SK-N-SH (cell line): Measurements from ENCODE around the gene HABP4. TPM values are rescaled to one million over a fixed set of nuclear protein-coding genes. Genes with fewer than 3 reads are reported as not detected.

Experiments
- CTCF ChIA-PET: fragments of 300-600, 350-600 bp; formaldehyde crosslinking; extraction: SDS; loops from one replicate; lab custom pipeline; 2021; lab: Yijun Ruan, JAX
- POLR2A ChIA-PET: fragments of 350-600 bp; sonication (Branson Sonifier 250); formaldehyde crosslinking; extraction: SDS; loops from one replicate; lab custom pipeline; 2020; ENCODE audit warnings: antibody characterized with exemption, inconsistent platforms; lab: Yijun Ruan, JAX
- DNase-seq: peaks from one replicate; pipeline ENCODE4 v3.0.0; 2012
- H2AFZ ChIP-seq: fragments of 200-600 bp; sonication (generic); 2 replicates; pipeline ENCODE4 v1.8.1; 2016; ENCODE audit warnings: antibody characterized with exemption, mild to moderate bottlenecking, low read depth
- H3F3A ChIP-seq: fragments of 200-600 bp; sonication (generic); replicated peaks from 2 replicates; pipeline ENCODE3; 2016; ENCODE audit warnings: antibody characterized with exemption, mild to moderate bottlenecking; ENCODE audit not compliant: insufficient read depth
- H3K27ac ChIP-seq, 2 experiments: fragments of 200-500 bp in 1 of 2; fragments of 200-600 bp in 1 of 2; sonication (Bioruptor generic) in 1 of 2; sonication (generic), shearing (Covaris generic) in 1 of 2; 2 replicates each; pipeline versions ENCODE4 v1.5.1 to v1.6.1; 2014 to 2016; ENCODE audit warnings: low read depth in 2 of 2, inconsistent platforms in 1 of 2, low read length in 1 of 2, mild to moderate bottlenecking in 1 of 2, mixed read lengths in 1 of 2
- H3K27me3 ChIP-seq: fragments of 200-600 bp; sonication (generic), shearing (Covaris generic); 2 replicates; pipeline ENCODE4 v1.6.1; 2016; ENCODE audit warnings: mixed run types; ENCODE audit not compliant: insufficient read depth
- H3K36me3 ChIP-seq, 2 experiments: fragments of 200-500 bp in 1 of 2; fragments of 200-600 bp in 1 of 2; sonication (Bioruptor generic) in 1 of 2; sonication (generic) in 1 of 2; replicated peaks in 1 of 2; 2 replicates each; pipeline versions ENCODE3 to v1.5.1; 2014 to 2016; ENCODE audit warnings: low read length in 1 of 2, mild to moderate bottlenecking in 1 of 2; ENCODE audit not compliant: insufficient read depth in 2 of 2, control insufficient read depth in 1 of 2
- H3K4me1 ChIP-seq, 2 experiments: fragments of 200-500 bp in 1 of 2; fragments of 200-600 bp in 1 of 2; sonication (Bioruptor generic) in 1 of 2; sonication (generic), shearing (Covaris generic) in 1 of 2; 2 replicates each; pipeline versions ENCODE4 v1.5.1 to v1.6.1; 2014 to 2016; ENCODE audit warnings: low read depth in 1 of 2, low read length in 1 of 2, mixed run types in 1 of 2; ENCODE audit not compliant: insufficient read depth in 2 of 2, control insufficient read depth in 1 of 2
- H3K4me2 ChIP-seq: fragments of 200-600 bp; sonication (generic), shearing (Covaris generic); 2 replicates; pipeline ENCODE4 v1.6.1; 2017; ENCODE audit warnings: mixed run types
- H3K4me3 ChIP-seq, 2 experiments: fragments of 200-500 bp in 1 of 2; fragments of 200-600 bp in 1 of 2; sonication (Bioruptor generic) in 1 of 2; sonication (generic), shearing (Covaris generic) in 1 of 2; 2 replicates each; pipeline versions ENCODE4 v1.5.1 to v1.8.1; 2014 to 2016; ENCODE audit warnings: low read depth in 2 of 2, inconsistent platforms in 1 of 2, low read length in 1 of 2, mild to moderate bottlenecking in 1 of 2, mixed read lengths in 1 of 2, moderate library complexity in 1 of 2
- H3K79me2 ChIP-seq: fragments of 200-600 bp; sonication (generic); 2 replicates; pipeline ENCODE4 v1.8.1; 2017; ENCODE audit warnings: mild to moderate bottlenecking; ENCODE audit not compliant: insufficient read depth
- H3K9ac ChIP-seq: fragments of 200-600 bp; sonication (generic); 2 replicates; pipeline ENCODE4 v1.6.1; 2017; ENCODE audit warnings: mixed run types
- H3K9me2 ChIP-seq: fragments of 200-600 bp; sonication (generic); 2 replicates; pipeline ENCODE4 v1.6.1; 2017; ENCODE audit warnings: mixed run types
- H3K9me3 ChIP-seq: fragments of 200-600 bp; sonication (generic); 2 replicates; pipeline ENCODE4 v1.6.1; 2017; ENCODE audit warnings: mixed run types, mild to moderate bottlenecking, moderate library complexity
- H4K20me1 ChIP-seq: fragments of 200-600 bp; sonication (generic); 2 replicates; pipeline ENCODE4 v1.6.1; 2017; ENCODE audit warnings: mild to moderate bottlenecking, mixed run types; ENCODE audit not compliant: insufficient read depth
- ELF1 ChIP-seq: IDR thresholded peaks from 2 replicates; pipeline ENCODE4 v1.4.0; 2012
- GATA2 ChIP-seq: sonication (generic); formaldehyde crosslinking; IDR thresholded peaks from 2 replicates; pipeline ENCODE4 v1.5.0; 2020; ENCODE audit warnings: mild to moderate bottlenecking, missing genetic modification reagents
- NFIC ChIP-seq: IDR thresholded peaks from 2 replicates; pipeline ENCODE4 v1.4.0; 2012; ENCODE audit warnings: borderline replicate concordance
- RAD21 ChIP-seq: IDR thresholded peaks from 2 replicates; pipeline ENCODE4 v1.6.1; 2012; ENCODE audit warnings: mild to moderate bottlenecking, low read length
- SMC3 ChIP-seq: IDR thresholded peaks from 2 replicates; pipeline ENCODE4 v1.6.1; 2012; ENCODE audit warnings: low read depth, low read length, improper control_type of control experiment
- WGBS: methylation state at CpG from one replicate; pipeline ENCODE4 v1.1.6; 2017; ENCODE audit warnings: low lambda C conversion rate; 5-methylcytosine and 5-hydroxymethylcytosine counted together
- polyA plus RNA-seq, 3 experiments: library from polyadenylated mRNA; depleted of rRNA; stranded (reverse); fragments of >200 nt; gene quantifications; 2 replicates each; pipeline ENCODE4 v1.2.3, GENCODE V29; 2012
- TF ChIP-seq, protein P1 (sequence below): fragments of 150-350 bp; IDR thresholded peaks from 2 replicates; pipeline ENCODE4 v1.6.1; 2017; ENCODE audit warnings: antibody characterized with exemption, low read length, low read depth, borderline replicate concordance
- TF ChIP-seq, protein P2 (sequence below): IDR thresholded peaks from 2 replicates; pipeline ENCODE4 v1.4.0; 2012; ENCODE audit warnings: low read depth, borderline replicate concordance
- TF ChIP-seq, protein P3 (sequence below): IDR thresholded peaks from 2 replicates; pipeline ENCODE4 v1.6.1; 2012; ENCODE audit warnings: mild to moderate bottlenecking, low read depth, low read length, moderate library complexity
- TF ChIP-seq, protein P4 (sequence below): fragments of 150-350 bp; IDR thresholded peaks from 2 replicates; pipeline ENCODE4 v1.6.1; 2016; ENCODE audit warnings: mild to moderate bottlenecking, low read depth, low read length

HABP4 gene
- polyA plus RNA-seq, 1 of the 3 experiments (the other 2 are of a cell fraction): 19.0 TPM

DNA sequence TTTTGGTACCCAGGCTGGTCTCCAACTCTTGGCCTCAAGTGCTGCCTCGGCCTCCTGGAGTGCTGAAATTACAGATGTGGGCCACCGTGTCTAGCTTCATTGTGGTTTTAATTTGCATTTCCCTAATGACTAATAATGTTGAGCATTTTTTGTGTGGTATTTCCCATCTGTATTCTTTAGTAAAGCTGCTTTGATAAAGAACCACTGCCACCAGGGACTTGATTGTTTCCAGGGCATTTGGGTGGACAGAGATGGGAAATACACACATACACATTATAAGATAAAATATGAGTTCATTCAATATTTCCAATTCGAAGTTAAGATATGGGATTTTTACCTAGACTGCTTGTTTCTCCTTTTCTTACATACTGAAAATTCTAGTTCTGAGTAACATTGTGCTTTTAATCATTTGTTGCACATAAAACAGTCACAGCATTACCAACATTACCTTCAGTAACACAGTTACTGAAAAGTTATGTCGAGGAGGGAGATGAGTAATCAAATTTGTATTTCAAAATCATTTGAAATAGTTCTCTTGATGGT lies 28.9 kb downstream of the HABP4 start:
- H3K4me2 ChIP-seq: no peak overlapping the region
- H3K4me3 ChIP-seq: no peak overlapping the region
- TF ChIP-seq GATA2 (CRISPR knock-in tag) (no peak), ELF1 (no peak), SMC3 (no peak), NFIC (no peak)
- TF ChIP-seq, protein P1, sequence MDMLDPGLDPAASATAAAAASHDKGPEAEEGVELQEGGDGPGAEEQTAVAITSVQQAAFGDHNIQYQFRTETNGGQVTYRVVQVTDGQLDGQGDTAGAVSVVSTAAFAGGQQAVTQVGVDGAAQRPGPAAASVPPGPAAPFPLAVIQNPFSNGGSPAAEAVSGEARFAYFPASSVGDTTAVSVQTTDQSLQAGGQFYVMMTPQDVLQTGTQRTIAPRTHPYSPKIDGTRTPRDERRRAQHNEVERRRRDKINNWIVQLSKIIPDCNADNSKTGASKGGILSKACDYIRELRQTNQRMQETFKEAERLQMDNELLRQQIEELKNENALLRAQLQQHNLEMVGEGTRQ: no peak
- TF ChIP-seq, protein P2, sequence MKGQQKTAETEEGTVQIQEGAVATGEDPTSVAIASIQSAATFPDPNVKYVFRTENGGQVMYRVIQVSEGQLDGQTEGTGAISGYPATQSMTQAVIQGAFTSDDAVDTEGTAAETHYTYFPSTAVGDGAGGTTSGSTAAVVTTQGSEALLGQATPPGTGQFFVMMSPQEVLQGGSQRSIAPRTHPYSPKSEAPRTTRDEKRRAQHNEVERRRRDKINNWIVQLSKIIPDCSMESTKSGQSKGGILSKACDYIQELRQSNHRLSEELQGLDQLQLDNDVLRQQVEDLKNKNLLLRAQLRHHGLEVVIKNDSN: no peak
- peaks cover 10% of the 10 kb centered on the region for H3F3A ChIP-seq
- peaks cover 13 to 35% of the 10 kb centered on the region in 2 experiments for H3K36me3 ChIP-seq
- H3K79me2 ChIP-seq: no peaks in the 10 kb centered on the region; the same call in 1 of the 2 replicates
- no peaks in the 10 kb centered on the region for H3K9me2 ChIP-seq
- CTCF ChIA-PET: no interaction called here
- H2AFZ ChIP-seq: no peak overlapping the region
- no peaks in the 10 kb centered on the region for H3K9me3 ChIP-seq
- peaks cover 0 to 12% of the 10 kb centered on the region in 2 experiments; a peak in 1 of 4 replicates for H3K4me1 ChIP-seq
- DNase-seq: no peak
- POLR2A ChIA-PET: no interaction called here
- H4K20me1 ChIP-seq: no peaks in the 10 kb centered on the region
- peak overlapping the region in 1 of 2 experiments; percentile 51; a peak in 2 of 4 replicates for H3K27ac ChIP-seq
- H3K27me3 ChIP-seq: no peaks in the 10 kb centered on the region
- 58% methylated on average over 4 of the region's 4 CpGs for WGBS
- H3K9ac ChIP-seq: no peak overlapping the region

DNA sequence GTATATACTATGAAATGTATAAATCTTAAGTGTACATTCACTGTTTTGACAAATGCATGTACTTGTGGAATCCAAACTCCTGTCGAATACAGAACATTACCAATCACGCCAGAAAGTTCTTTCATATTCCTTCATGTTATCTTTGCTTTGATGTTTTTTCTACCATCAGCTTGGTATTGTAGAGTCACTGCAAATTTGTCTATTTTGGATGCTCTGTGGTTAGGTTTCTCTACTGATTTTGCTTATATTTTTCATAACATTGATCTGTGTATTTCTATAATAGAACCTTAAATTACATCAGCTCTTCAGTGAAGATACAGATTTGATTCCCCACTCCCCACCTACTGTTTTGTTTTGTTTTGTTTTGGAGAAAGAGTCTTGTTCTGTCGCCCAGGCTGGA lies 30.8 kb downstream of the HABP4 start:
- Histone ChIP-seq H3K4me3 (no peak overlapping the region), H3K79me2 (no peaks in the 10 kb centered on the region; the same call in 1 of the 2 replicates), H3K9ac (no peak overlapping the region), H3K9me3 (no peaks in the 10 kb centered on the region), H3K27ac (no peak overlapping the region), H3K36me3 (peaks cover 11 to 35% of the 10 kb centered on the region in 2 experiments), H3K9me2 (no peaks in the 10 kb centered on the region), H3K27me3 (no peaks in the 10 kb centered on the region), H3K4me1 (peaks cover 0 to 20% of the 10 kb centered on the region in 2 experiments; a peak in 1 of 4 replicates), H3K4me2 (no peak overlapping the region), H4K20me1 (no peaks in the 10 kb centered on the region)
- ChIA-PET CTCF (no interaction called here), POLR2A (no interaction called here)
- DNase-seq: no peak
- TF ChIP-seq NFIC (no peak), RAD21 (no peak)
- TF ChIP-seq, protein P3, sequence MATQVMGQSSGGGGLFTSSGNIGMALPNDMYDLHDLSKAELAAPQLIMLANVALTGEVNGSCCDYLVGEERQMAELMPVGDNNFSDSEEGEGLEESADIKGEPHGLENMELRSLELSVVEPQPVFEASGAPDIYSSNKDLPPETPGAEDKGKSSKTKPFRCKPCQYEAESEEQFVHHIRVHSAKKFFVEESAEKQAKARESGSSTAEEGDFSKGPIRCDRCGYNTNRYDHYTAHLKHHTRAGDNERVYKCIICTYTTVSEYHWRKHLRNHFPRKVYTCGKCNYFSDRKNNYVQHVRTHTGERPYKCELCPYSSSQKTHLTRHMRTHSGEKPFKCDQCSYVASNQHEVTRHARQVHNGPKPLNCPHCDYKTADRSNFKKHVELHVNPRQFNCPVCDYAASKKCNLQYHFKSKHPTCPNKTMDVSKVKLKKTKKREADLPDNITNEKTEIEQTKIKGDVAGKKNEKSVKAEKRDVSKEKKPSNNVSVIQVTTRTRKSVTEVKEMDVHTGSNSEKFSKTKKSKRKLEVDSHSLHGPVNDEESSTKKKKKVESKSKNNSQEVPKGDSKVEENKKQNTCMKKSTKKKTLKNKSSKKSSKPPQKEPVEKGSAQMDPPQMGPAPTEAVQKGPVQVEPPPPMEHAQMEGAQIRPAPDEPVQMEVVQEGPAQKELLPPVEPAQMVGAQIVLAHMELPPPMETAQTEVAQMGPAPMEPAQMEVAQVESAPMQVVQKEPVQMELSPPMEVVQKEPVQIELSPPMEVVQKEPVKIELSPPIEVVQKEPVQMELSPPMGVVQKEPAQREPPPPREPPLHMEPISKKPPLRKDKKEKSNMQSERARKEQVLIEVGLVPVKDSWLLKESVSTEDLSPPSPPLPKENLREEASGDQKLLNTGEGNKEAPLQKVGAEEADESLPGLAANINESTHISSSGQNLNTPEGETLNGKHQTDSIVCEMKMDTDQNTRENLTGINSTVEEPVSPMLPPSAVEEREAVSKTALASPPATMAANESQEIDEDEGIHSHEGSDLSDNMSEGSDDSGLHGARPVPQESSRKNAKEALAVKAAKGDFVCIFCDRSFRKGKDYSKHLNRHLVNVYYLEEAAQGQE: no peak
- TF ChIP-seq, protein P4, sequence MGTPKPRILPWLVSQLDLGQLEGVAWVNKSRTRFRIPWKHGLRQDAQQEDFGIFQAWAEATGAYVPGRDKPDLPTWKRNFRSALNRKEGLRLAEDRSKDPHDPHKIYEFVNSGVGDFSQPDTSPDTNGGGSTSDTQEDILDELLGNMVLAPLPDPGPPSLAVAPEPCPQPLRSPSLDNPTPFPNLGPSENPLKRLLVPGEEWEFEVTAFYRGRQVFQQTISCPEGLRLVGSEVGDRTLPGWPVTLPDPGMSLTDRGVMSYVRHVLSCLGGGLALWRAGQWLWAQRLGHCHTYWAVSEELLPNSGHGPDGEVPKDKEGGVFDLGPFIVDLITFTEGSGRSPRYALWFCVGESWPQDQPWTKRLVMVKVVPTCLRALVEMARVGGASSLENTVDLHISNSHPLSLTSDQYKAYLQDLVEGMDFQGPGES: no peak
- TF ChIP-seq, all 33 proteins: peak for 0
- Histone ChIP-seq H3F3A (peaks cover 15% of the 10 kb centered on the region), H2AFZ (no peak overlapping the region)
- over 99% methylated on average over 3 of the region's 3 CpGs for WGBS
